D341Med (cell line): ENCODE data around the gene ENKUR.

Experiments
- DNase-seq: peaks from one replicate; pipeline ENCODE4 v3.0.0; 2012; ENCODE audit warnings: low spot score

Gene ENKUR

DNA sequence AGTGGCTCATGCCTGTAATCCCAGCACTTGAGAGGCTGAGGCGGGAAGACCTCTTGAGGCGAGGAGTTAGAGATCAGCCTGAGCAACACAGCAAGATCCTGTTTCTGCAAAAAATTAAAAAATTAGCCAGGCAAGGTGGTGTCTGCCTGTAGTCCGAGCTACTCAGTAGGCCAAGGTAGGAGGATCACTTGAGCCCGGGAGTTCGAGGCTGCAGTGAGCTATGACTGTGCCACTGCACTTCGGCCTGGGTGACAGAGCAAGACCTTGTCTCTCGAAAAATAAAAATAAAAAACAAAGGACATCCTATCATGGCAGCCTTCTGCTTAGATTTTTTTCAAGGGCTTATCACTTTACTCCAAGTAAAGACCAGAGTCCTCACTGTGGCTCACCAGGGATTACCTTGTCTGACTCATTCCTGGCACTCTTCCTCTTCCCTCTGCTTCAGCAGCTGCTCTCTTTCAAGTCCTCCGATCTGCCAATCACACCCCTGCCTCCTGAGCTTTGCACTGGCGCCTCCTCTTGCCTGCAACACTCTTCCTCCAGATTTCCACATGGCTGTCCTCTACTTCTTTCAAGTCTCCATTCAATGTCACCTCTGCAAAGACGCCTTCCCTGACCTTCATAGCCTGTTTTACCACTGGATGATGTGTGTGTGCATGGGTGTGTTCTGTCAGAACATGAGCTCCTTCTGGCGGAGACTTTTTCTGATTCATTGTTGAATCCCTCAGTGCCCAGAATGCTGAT, 71.3 kb downstream of the ENKUR start:
- peak; percentile 49 for DNase-seq

DNA sequence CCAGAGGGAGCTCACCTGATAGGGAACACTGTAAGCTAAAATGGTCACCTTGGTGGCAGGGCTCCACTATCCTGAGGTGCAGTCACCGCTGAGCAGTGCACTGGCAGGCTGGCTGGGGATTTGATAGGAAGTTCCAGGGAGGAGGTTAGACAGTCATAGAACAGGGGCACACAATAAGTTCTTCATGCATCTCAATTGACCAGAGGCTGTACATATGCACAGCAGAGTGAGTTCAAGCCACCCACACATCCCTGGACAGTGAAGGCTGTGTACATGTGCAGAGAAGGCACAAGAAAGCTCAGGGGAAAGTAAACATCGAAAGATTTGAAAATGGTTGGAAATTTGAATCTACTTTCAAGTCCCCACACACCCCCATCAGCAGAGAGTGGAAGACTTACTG, 77.4 kb downstream of the ENKUR start:
- no peak for DNase-seq

DNA sequence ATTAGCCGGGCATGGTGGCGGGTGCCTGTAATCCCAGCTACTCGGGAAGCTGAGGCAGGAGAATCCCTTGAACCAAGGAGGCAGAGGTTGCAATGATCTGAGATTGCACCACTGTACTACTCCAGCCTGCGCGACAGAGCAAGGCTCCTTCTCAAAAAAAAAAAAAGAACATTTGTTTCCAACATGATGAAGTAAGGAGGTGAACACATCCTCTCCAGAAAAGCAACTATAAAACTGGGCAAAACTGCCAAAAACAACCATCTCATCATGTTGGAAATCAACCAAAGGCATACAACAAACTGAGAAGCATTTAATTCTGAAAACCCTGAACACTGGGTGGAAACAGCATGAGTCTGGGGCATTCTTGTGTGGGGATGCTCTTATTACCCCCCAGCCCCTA, 77.9 kb downstream of the ENKUR start:
- no peak for DNase-seq

DNA sequence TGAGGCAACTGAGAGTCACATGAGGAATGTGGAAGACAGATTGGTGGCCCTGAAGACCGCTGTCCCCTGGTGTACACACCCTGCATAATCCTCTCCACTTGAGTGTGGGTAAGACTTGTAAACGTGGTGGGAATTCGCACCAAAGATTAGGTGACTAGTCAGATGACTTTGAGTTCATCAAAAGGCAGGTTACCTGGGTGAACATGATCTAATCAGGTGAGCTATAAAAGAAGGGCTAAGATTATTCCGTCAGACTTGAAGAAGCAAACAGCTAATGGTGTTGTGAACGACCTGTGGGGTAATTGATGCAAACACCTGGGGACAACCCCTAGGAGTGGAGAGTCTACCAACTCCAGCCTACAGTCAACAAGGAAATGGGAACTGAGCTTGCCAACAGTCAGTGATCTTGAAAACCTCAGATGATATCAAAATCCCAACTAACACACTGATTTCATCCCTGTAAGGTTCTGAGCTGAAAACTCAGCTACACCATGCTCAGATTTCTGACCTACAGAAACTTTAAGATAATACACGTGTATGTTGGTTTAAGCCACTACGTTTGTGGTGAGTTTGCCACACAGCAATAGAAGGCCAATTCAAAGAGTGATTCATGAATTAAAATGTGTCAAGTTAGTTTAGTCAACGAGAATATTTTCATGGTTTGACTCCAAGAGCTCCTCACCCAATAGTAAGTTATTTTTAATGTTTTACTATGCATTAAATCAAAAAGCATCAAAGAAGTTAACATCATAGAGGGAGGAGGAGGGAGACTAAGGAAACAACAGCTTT, 80.3 kb downstream of the ENKUR start:
- DNase-seq: no peak
